GM12801 (cell line): Measurements from ENCODE around the gene PRKAG2.

Experiments used
- TF ChIP-seq, protein P1 (sequence below): IDR thresholded peaks from one replicate; pipeline ENCODE4 v1.5.1; 2011; ENCODE audit warnings: control low read depth; ENCODE audit not compliant: insufficient read length; ENCODE audit errors: extremely low read depth

Gene PRKAG2

DNA sequence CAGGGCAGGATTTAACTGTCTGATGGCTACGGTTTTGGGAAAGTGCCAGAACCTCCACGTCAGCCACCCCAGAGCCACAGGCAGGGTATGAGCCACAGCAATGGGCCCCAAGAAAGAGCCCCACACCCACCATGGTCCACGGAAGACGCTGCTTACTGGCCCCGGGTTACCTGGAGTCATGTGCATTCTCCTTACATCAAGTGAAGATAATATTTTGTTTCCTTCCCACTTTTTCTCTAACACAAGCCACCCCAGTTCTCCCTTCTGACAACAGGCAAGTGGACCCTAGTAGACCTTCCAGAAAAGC, 67.1 kb downstream of the PRKAG2 start:
- TF ChIP-seq, protein P1, sequence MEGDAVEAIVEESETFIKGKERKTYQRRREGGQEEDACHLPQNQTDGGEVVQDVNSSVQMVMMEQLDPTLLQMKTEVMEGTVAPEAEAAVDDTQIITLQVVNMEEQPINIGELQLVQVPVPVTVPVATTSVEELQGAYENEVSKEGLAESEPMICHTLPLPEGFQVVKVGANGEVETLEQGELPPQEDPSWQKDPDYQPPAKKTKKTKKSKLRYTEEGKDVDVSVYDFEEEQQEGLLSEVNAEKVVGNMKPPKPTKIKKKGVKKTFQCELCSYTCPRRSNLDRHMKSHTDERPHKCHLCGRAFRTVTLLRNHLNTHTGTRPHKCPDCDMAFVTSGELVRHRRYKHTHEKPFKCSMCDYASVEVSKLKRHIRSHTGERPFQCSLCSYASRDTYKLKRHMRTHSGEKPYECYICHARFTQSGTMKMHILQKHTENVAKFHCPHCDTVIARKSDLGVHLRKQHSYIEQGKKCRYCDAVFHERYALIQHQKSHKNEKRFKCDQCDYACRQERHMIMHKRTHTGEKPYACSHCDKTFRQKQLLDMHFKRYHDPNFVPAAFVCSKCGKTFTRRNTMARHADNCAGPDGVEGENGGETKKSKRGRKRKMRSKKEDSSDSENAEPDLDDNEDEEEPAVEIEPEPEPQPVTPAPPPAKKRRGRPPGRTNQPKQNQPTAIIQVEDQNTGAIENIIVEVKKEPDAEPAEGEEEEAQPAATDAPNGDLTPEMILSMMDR = no peak

DNA sequence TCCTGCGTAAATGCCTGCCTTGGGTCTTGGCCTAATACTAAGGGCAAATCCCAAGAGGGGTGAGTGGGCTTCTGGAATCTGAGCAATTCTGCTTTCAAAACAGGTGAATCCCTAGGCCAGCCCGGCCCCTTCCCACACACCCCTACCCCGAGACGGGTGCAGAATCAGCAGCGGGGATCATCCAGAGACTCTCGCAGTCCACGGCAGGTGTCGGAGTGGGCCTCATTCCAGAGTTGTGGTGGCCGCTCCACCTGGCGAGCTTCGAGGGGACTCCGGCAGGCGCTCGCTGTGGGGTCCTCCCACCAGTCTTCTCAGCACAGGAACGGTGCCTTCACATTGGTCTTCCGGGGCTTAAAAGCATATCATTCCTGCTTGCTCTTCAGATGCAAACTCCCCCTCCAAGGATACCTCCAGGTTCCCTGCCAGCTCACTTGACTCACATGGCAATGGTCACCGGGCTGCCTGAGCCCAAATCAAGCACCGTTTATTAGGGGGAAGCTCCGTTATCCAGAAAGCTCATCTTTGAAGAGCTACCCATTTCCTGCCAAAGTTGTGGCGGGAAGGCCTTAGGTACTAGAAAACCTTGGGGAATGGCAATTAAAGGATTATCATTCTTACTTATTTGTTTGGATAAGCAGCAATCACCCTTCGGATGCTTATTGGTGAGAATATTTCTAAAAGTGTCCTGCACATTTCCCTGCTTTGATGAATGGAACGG, 67.6 kb downstream of the PRKAG2 start:
- TF ChIP-seq, protein P1 = no peak

DNA sequence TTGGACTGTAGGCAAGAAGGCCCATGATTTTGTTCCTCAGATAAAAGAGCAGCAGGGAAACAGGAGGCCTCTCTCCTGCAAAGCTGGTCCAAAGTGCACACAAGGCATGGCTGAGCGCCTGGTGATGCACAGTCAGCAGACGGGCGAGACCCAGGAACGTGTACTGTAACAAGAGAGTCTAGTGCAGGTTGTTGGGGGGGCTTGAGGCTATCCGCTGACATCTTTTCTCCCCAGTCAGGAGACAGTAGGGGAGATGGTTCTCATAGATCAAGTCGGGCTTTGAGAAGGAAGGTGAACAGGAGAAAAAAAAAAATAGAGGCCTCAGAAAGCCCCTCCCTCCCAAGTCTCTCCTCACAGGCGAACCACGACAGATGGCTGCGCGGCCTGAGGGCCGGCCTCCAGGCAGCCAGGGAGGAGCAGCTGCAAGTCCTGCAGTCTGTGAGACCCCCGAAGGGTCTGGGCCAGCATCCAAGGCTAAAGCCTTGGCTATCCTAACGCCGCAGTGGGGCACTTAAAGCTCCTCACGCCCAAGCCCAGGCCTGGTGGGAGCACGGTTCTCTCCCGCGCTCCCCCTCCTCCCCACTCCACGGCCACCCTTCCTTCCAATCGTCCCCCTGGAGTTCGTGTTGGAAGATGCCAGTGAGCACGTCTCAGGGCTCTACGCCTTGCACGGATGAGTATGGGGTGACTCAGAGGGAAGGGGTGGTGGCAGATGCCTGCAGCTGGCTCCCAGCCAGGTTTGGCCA, 68.3 kb downstream of the PRKAG2 start:
- TF ChIP-seq, protein P1 = no peak

DNA sequence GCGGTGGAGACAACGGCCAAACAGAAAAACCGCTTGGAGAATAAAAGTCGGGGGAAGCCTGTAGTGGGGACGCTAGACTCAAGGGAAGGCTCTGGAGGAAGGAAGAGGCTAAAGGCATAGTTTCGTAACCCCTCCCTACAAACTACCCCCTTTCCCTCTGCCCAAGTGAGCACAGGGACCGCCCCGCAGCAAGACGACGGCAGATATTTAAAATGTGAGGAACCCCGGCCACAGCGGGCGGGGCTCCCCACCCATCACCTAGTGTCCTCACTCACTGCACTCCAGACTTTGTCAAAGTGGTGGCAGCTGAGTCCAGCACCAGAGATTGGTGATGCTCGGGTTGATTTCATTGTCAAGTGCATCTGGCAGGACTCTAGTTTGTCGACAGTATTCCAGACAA, 69.1 kb downstream of the PRKAG2 start:
- TF ChIP-seq, protein P1 = no peak

DNA sequence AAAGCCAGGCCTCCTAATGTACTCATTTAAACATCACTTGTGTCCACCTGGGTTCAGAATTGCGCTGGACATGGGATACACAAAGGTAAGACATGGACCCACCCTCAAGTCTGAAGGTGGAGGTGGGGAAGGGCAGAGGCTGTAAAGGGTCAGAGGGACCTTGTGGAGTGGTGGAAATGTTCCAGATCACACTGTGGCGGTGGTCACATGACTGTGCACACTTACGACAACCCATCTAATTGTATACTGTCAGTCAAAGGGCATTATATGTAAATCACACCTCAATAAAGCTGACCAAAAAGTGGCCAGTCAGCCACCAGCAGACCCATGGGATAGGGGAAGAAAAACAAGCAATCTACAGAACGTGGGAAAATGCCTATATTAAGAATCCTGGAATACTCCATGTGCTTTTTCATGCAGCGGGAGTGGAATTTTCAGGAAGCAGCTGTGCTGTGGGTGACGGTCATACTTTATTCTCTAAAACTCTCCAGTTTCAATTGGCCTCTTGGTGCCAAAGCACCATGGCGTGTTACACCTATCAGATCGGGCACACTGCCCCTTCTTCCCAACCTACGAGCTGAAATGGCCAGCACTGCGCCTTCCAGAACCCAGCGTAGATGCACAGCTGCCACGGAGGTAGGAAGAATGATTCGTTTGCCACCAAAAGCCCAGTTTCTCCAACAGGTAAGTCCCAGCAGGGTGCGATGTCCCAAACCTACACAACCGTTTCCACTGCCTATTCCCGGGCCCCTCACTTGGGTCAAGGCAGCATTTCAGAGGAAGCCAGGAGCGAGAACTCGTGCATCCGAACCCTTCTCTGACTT, 69.8 kb downstream of the PRKAG2 start:
- TF ChIP-seq, protein P1 = no peak

DNA sequence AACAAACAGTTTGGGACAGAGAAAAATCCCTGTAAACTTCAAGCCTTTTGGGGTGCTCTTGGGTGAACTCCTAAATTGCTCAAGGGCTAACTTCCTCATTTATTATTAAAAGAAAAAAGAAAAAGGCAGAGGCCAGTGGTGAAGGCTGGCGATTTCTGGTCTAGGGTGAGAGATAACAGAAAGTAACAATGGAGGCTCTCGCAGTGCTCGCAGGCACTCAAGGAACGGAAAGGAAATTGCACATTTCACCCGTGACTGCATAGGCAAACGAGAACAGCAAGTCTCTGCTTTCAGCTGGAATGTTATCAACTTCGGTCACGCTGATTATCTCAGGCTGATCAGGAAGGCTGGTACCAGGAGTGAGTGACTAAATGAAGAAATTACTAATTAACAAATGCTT, 70.7 kb downstream of the PRKAG2 start:
- TF ChIP-seq, protein P1 = no peak

DNA sequence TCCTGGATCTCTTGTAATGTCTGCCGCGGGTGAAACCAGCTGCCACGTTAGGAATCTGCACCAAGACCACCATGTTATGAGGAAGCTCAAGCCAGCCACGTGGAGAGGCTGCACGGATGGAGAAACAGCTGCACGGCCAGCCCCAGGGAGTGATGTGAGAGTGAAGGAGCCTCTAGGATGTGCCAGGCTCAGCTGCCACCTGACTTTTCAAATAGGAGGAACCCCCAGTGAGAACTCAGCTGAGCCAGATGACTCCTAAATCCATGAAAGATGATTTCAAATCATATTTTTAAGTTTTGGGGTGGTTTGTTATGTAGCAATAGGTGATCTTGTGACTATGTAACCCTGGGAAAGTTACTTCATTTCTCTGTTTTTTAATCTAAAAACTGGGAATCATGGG, 71.7 kb downstream of the PRKAG2 start:
- TF ChIP-seq, protein P1 = no peak
